Superior temporal gyrus (tissue), 1 donor: ENCODE measurements around the gene ZNF569.
"Not testable (repeated sequence)": the region's sequence is repeated elsewhere in the genome, so short reads cannot be mapped to it uniquely, and the experiment has no call there.

Experiments
- DNase-seq: peaks from one replicate; pipeline ENCODE4 v3.0.0-alpha.2; 2016; ENCODE audit errors: extremely low spot score

Gene ZNF569

DNA sequence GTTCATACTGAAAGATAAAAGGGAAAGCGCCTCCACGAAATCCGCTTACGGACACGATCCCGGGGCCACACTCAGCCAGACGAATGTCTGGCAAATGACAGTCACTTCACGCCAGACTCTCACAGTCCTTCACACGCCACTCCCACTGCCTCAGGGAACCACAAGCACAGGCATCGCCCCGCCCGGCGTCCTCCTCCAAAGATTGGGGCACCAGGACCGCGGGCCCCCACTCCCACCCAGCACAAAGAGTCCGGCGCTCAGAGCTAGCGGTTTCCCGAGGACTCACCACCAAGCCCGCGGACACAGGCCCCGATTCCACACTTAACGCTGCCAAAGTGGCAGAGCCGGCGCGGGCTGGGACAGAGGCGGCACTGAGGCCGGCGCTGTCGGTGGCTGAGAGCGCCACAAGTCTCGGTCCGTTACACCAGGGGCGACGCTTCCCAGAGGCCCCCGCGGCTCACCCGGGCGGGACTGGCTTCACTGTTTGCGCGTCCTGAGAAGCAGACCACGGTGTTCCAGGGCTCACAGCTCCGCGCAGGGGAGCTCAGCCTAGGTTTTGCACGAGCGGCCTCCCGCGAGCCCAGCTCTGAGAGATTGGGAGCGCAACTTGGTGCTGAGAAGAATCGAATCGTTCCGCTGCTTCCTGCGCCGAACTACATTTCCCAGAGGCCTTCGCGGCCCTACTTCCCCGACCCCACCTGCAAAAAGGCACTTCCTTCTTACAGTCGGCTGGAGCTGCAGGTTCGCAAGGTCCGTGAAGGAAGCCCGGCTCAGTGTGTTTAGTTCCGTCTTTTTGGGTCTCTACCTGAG lies at the start of gene ZNF569:
Gene ZNF569, minus strand, starts transcription at position 647 of the 810 bp plus-strand sequence. CDS start 22,523 bp downstream, outside the sequence.
- DNase-seq, result peak; percentile 98

DNA sequence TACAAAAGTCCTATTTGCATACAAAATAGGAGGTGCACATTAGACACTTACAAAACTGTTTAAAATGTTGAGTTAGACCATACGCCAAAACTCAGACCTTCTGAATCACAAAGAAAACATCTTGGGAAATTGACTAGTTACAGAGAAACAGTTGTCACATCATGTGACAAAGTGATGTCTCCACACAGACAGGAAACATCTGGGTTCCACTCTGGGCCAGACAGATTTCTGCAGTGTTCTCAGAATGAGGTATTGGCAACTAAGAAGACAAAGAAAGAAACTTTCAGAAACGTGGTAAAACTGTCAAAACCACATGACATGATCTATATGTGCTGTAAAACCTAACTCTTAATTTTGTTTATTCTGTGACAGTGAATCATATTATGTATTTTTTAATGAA lies 46.2 kb upstream of the ZNF569 start:
- no peak for DNase-seq

DNA sequence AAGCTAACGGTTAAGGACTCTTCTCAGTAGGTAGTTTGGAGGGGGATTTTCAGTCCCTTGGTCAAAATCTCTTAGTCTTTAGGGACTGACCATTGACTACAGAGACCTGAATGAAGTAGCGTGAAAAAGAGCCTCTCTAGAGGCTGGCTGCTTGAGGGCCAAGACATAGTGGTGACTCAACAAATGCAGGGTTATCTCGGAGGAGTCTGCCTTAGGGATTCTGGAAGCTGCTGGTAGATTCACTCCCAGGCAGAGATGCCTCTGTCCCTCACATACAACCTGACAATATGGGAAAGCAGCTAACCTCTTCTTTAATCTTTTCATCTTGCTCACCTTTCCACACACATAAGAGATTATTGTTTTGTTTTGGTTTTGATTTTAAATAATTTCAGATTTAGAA lies 44.6 kb upstream of the ZNF569 start:
- DNase-seq, result no peak

DNA sequence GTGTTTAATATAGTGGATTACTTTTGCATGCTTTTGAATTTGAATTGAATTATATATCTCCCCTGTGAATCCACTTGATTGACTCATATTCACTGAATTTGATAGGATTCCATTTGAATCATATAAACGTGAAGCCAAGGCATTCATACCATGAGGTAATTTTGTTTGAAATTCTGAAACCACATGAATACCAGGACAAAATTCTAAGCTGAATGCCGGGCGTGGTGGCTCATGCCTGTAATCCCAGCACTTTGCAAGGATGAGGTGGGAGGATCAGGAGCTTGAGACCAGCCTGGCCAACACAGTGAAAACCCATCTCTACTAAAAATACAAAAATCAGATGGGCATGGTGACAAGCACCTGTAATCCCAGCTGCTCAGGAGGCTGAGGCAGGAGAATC lies 43.9 kb upstream of the ZNF569 start:
- no peak for DNase-seq

DNA sequence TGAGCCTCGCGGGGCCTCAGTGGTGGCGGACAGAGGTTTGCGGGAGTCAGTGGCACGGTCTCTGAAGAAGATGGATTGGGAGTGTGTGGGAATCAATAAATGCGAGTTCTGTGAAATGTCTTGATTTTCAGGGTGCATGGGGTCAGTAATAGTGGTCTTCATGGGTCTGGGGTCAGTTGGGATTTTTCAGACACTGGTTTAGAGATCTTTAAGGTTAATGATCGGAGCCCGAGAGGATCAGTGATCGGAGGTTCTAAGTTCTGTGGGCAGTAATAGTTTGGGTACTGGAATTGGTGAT lies 39.9 kb upstream of the ZNF569 start:
- no peak for DNase-seq

DNA sequence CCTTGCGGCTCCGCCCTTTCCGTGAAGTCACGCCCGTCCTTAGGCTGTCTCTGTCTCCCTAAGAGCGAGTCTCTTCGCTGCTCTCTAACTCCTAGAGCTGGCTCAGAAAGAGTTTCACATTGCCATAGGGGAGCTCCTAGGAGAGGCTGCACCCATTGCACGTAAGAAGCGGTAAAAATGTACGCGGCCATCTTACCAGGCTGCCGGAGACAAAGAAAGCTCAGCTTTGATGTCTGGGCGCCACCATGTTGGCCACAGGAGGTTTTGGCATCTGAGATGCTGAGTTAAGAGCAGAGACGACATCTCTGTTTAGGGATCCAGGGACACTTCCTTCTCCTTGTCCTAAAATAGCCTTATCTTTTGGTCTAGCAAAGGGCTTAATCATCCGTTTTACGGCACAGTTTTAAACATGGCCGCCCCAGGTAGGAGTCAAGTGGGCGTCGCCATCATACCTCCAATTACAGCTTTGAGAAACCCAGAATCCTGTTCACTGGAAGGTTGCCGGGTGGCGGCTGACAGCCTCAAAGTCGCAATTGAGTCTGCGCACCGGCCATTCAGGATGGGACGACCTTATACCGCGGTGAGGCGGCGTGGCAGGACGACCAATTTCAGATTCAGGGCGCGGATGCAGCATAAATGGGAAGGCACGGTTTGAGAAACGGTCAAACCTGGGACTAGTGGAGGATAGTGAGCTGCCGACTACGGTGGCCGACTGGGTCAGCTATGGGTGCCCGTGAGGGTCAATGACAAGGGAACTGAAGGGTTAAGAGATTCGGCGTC lies 39.3 kb upstream of the ZNF569 start, which contains the start of gene ZNF793:
Gene ZNF793, plus strand, starts transcription at position 553 of the 780 bp plus-strand sequence. CDS start 16,501 bp downstream, outside the sequence.
- peak; percentile 92 for DNase-seq

DNA sequence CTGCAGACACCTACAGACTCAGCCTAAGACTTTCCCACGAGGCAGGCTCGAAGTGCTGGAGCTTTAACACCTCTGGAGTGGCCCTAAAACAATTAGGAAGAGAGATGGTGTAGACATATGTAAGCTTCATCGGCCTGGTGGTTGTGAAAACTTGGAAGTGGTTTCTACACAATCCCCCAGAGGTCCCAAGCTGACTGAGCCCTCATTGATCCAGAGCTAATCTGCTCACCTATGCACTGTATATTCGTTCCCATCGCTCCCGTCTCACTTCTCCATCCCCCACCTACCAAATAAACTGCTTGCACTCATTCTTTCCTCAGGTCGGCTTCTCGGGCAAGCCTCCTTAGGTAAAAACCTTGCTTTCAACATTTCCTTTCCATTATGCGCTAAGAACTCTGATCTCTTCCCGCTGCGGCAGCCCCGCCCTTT lies 38.7 kb upstream of the ZNF569 start:
- no peak for DNase-seq

DNA sequence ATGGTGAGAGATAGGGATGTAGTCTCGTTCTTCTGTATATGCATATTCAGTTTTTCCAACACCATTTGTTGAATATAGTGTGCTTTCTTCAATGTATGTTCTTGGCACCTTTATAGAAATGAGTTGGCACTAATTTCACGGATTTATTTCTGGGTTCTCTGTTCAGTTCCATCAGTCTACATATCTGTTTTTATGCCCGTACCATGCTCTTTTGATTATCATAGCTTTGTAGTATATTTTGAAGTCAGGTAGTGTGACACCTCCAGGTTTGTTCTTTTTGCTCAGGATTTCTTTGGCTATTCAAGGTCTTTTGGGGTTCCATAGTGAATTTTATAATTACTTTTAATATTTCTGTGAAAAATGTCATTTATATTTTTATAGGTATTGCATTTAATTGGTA lies 25.0 kb upstream of the ZNF569 start:
- DNase-seq, result no peak

DNA sequence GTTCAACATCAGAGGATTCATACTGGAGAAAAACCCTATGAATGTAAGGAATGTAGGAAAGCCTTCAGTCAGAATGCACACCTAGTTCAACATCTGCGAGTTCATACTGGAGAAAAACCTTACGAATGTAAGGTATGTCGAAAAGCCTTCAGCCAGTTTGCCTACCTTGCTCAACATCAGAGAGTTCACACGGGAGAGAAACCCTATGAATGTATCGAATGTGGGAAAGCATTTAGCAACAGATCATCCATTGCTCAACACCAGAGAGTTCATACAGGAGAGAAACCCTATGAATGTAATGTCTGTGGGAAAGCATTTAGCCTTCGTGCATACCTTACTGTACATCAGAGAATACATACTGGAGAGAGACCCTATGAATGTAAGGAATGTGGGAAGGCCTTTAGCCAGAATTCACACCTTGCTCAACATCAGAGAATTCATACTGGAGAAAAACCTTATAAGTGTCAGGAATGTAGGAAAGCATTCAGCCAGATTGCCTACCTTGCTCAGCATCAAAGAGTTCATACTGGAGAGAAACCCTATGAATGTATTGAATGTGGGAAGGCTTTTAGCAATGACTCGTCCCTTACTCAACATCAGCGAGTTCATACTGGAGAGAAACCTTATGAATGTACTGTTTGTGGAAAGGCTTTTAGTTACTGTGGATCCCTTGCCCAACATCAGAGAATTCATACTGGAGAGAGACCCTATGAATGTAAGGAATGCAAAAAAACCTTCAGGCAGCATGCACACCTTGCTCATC lies 17.3 kb upstream of the ZNF569 start:
- no peak for DNase-seq

DNA sequence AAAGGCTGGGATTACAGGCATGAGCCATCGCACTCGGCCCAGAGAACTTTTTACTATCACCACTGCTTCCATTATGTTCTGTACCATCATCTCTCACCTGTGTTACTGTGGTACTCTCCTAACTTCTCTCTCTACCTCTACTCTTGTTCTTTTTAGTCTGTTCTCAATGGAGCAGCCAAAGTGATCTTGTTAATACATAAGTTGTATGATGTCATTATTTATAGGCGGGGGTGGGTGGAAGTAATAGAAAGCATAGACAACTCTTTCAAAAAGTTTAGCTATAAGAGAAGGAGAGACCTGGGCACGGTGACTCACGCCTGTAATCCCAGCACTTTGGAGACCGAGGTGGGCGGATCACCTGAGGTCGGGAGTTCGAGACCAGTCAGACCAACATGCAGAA lies 4.9 kb upstream of the ZNF569 start:
- no peak for DNase-seq

DNA sequence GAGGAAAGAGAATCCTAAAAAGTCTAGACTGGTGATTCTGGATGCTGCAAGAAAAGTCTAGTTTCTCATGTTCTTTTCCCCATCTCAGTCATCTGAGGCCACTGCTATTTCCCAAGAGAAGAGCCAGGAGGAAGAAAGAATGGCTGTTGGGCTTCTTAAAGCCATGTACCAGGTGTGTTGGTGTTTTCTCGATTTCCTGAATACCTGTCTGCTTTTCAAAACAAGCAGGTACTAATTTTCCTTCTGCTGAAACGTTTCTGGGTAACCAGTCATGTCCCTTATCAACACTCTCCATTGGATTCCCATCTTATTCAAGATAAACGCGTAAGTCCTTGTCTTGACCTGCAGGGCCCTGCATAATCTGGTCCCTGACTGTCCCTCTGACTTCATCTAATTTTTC lies 3.0 kb upstream of the ZNF569 start:
- DNase-seq, result no peak

DNA sequence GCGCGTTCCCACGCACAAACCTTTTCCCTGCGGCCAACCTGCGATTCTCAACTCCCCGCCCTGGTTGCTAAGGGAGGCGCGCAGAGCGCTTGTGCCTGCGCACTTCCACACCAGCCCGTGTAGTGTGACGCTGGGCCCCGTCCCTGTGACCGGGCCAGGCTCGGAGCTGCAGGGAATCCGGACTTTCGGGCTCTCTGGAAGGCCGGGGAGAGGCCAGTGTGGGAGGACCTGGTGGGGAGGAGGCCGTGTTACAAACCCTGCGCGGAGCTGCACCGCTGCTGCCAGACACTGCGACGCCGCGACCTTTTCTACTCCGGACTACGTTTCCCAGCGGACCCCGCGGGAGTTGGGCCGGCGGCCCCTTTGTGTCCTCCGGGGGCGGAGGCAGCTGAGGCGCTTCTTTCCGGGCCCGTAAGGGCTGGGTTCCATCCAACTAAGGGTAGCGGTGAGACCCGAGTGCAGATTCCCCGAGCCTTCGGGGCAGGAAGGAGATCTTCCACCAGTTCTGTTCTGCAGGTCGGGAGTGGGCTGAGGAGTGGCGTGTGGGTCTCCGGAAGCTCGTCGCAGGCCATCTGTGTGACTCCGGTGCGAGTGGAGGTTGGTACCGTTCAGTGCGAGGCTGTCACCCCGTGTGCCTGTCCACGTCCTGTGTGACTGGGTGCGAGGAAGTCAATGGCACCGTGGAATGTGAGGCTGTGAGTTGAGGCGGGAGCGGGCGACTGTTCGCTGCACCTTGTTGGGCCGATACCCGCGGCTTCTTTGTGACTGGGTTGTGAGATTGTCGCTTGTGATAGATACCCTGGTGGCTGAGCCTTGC lies 1.9 kb upstream of the ZNF569 start, which contains the start of gene ZNF570:
Gene ZNF570, plus strand, starts transcription at position 396 of the 817 bp plus-strand sequence. CDS start 999 bp downstream, outside the sequence.
- DNase-seq, result peak; percentile 92

DNA sequence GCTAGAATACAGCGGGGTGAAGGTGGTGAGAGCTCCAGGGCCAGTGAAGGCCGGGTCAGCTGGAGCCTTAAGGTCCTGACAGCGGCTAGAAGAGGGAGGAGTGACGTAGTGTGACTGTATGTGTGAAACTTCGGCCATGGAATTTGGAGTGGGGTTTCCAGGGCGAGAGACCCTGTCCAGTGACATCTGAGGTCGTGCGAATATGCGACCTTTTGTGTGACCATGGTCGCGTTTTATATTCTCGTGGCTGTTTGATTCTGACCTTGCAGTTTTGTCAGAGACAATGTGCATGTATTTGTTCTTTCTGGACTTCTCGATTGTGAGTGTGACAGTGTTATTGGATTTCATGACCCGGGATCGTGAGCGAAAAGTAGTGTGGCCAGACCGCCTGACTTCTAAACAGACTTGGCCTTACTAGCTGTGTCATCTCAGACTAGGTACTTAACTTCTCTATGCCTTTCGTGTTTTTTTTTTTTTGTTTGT lies 405 bp upstream of the ZNF569 start:
- no peak for DNase-seq

DNA sequence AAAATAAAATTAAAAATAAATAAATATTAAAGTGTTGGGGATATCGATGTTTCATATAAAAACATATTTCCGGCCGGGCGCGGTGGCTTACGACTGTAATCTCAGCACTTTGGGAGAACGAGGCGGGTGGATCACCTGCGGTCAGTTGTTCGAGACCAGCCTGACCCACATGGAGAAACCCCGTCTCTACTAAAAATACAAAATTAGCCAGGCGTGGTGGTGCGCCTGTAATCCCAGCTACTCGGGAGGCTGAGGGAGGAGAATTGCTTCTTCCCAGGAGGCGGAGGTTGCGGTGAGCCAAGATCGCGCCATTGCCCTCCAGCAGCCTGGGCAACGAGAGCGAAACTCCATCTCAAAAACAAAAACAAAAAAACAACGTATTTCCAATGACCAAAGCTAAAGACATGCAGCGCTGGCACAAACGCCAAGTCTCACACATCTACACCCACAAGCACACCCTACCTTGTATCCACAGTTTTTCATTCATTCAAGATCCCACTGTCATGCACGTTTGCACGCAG lies 907 bp downstream of the ZNF569 start:
- DNase-seq, result no peak

DNA sequence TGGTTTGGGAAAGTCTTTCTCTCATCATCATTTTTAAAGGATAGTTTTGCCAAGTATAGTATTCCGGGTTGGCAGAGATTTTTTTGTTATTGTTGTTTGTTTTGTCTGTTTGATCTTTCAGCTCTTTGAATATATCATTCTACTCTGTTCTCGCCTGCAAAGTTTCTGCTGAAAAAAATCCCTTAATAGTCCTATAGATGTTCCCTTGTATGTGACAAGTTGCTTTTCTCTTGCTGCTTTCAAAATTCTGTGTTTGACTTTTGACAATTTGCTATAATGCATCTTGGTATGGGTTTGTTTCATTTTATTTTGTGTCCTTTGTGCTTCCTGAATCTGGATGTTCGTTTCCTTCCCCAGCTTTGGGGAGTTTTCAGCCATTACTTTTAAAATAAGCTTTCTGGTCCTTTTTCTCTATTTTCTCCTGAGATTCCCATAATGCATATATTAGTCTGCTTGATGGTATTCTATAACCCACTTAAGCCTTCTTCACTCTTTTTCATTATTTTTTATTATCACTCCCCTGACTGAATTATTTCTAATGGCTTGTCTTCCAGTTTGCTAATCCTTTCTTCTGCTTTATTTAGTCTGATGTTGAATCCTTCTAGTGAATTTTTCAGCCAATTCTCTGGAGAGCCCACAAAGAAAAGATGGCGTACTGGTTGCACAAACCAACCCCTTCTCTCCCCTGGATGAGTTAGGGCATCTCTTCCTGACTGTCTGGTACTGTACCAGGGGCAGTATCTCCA lies 14.6 kb downstream of the ZNF569 start:
- DNase-seq, result no peak

DNA sequence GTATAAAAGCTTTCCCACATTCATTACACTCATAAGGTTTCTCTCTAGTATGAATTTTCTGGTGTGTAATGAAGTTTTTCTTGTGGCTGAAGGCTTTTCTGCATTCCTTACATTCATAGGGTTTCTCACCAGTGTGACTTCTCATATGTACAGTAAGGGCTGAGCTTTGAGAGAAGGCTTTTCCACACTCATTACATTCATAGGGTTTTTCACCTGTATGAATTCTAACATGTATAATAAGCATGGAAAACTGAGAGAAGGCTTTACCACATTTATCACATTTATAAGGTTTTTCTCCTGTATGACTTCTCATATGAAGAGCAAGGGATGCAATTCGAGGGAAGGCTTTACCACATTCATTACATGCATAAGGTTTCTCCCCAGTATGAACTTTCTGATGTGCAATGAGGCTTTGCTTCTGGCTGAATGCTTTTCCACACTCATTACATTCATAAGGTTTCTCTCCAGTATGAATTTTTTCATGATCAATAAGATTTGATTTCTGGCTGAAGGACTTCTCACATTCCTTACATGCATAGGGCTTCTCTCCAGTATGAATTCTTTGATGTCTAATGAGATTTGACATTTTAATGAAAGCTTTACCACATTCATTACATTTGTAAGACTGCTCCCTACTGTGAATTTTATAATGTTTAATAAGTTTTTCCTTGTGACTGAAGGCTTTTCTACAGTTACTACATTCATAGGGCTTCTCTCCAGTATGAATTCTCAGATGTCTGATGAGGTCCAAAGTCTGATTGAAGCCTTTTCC lies 53.7 kb downstream of the ZNF569 start:
- no peak for DNase-seq

DNA sequence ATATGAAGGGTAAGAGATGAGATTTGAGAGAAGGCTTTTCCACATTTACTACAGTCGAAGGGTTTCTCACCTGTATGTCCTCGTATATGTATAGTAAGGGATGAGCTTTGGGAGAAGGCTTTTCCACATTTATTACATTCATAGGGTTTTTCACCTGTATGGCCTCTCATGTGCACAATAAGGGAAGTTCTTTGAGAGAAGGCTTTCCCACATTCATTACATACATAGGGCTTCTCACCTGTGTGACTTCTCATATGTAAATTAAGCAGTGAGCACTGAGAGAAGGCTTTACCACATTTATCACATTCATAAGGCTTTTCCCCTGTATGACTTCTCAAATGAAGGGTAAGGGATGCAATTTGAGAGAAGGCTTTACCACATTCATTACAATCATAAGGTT lies 54.5 kb downstream of the ZNF569 start:
- no peak for DNase-seq

DNA sequence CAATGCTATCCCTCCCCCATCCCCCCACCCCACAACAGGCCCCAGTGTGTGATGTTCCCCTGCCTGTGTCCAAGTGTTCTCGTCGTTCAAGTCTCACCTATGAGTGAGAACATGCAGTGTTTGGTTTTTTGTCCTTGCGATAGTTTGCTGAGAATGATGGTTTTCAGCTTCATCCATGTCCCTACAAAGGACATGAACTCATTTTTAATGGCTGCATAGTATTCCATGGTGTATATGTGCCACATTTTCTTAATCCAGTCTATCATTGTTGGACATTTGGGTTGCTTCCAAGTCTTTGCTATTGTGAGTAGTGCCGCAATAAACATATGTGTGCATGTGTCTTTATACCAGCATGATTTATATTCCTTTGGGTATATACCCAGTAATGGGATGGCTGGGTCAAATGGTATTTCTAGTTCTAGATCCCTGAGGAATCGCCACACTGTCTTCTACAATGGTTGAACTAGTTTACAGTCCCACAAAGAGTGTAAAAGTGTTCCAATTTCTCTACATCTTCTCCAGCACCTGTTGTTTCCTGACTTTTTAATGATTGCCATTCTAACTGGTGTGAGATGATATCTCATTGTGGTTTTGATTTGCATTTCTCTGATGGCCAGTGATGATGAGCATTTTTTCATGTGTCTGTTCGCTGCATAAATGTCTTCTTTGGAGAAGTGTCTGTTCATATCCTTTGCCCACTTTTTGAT lies 61.0 kb downstream of the ZNF569 start:
- not testable (repeated sequence) for DNase-seq

DNA sequence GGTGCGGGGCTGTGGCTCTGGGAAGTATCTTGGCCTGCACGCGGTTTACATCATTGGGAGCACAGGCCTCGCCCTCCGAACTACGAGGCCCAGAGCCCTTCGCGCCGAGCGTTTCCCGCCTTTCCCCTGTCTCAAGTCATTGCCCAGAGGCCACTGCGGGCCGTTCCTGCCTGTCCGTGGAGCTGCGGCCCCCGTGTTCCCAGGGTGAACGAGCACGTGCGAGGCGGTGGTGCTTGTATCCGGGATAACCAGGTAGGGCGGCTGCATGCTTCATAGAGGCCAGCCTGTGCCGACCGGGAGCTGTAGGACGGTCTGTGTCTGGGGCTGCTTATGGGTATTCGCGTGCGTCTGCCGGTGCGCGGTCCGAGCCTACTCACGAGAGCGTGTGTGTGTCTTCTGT lies 63.8 kb downstream of the ZNF569 start:
- no peak for DNase-seq
